GM18499 (cell line): ENCODE measurements around the gene BLVRA.
A peak's percentile ranks its signal among the peaks of the same experiment; 100 is the strongest.
"Not testable (repeated sequence)": the region's sequence is repeated elsewhere in the genome, so short reads cannot be mapped to it uniquely, and the experiment has no call there.

ENCODE experiments used
- ATAC-seq: cut with Tn5 transposase; IDR thresholded peaks from one replicate; pipeline ENCODE4 v1.9.1; 2021; ENCODE audit warnings: moderate number of reproducible peaks; ENCODE audit not compliant: insufficient read depth, unreplicated experiment

The BLVRA gene

GRCh38 chr7:43758029-43758821, at the start of gene BLVRA:
TSS of gene BLVRA (plus strand) at chr7:43758680. CDS start at chr7:43771159, 12,479 bp downstream.
- no peak for ATAC-seq

- ATAC-seq: no peak
Observed at GRCh38 chr7:43711503-43711902, 47.0 kb upstream of the BLVRA start.

GRCh38 chr7:43715966-43716365, 42.5 kb upstream of the BLVRA start:
- not testable (repeated sequence) for ATAC-seq

- ATAC-seq: no peak
Observed at GRCh38 chr7:43716598-43716997, 41.9 kb upstream of the BLVRA start.

GRCh38 chr7:43721193-43721806, 37.2 kb upstream of the BLVRA start:
- no peak for ATAC-seq

- no peak for ATAC-seq
Observed at GRCh38 chr7:43723007-43723341, 35.5 kb upstream of the BLVRA start.

GRCh38 chr7:43725251-43725650, 33.2 kb upstream of the BLVRA start:
- no peak for ATAC-seq

- no peak for ATAC-seq
Observed at GRCh38 chr7:43726466-43726865, 32.0 kb upstream of the BLVRA start.

GRCh38 chr7:43727003-43727402, 31.5 kb upstream of the BLVRA start:
- ATAC-seq: no peak

- ATAC-seq: no peak
Observed at GRCh38 chr7:43727494-43727893, 31.0 kb upstream of the BLVRA start.

GRCh38 chr7:43729214-43729923, 29.1 kb upstream of the BLVRA start, which contains the start of gene COA1:
TSS of gene COA1 (minus strand) at chr7:43729523. CDS start at chr7:43648614, 80,909 bp downstream.
- ATAC-seq: peak; percentile 68

- peak; percentile 12 for ATAC-seq
Observed at GRCh38 chr7:43729924-43730248, 28.6 kb upstream of the BLVRA start.

GRCh38 chr7:43731494-43731893, 27.0 kb upstream of the BLVRA start:
- not testable (repeated sequence) for ATAC-seq

- not testable (repeated sequence) for ATAC-seq
Observed at GRCh38 chr7:43734575-43735332, 23.7 kb upstream of the BLVRA start.

- ATAC-seq: peak; percentile 20
Observed at GRCh38 chr7:43735403-43735801, 23.1 kb upstream of the BLVRA start.

GRCh38 chr7:43735802-43736603, 22.5 kb upstream of the BLVRA start:
- ATAC-seq: peak; percentile 64

GRCh38 chr7:43737467-43738127, 20.9 kb upstream of the BLVRA start:
- ATAC-seq: no peak

- ATAC-seq: no peak
Observed at GRCh38 chr7:43742692-43743091, 15.8 kb upstream of the BLVRA start.
